ENCODE data around the gene SMYD3. TPM values are rescaled to one million over a fixed set of nuclear protein-coding genes. Genes with fewer than 3 reads are reported as not detected.

The SMYD3 gene
- total and polyA plus RNA-seq, 2 donors (not counting 3 experiments of a cell fraction or from before 2014, with no cell fraction given) = 16.0 to 32.1 TPM

GRCh38 chr1:246157516-246157915, 349.6 kb downstream of the SMYD3 start:
- Histone ChIP-seq H3K27me3 (ENCODE audit: control insufficient read depth in 2 of 2, insufficient read depth in 2 of 2, low read length in 2 of 2) (no peaks in the 10 kb centered on the region), H3K9me3 (replicated peaks; ENCODE audit: control insufficient read depth, insufficient read depth, low read length) (no peaks in the 10 kb centered on the region), H3K27ac (ENCODE audit: insufficient read depth, low read depth, low read length) (no peak overlapping the region), H3K9me1 (replicated peaks; ENCODE audit: control insufficient read depth, extremely low read depth, insufficient read depth, low read length) (no peaks in the 10 kb centered on the region), H3K4me1 (ENCODE audit: control insufficient read depth, extremely low read depth, insufficient read depth, low read length) (peaks cover 10% of the 10 kb centered on the region), H3K9ac (replicated peaks; ENCODE audit: extremely low read depth, insufficient read depth, low read length) (no peak overlapping the region), H3K79me2 (ENCODE audit: control insufficient read depth, insufficient read depth, low read length) (no peaks in the 10 kb centered on the region), H4K20me1 (replicated peaks; ENCODE audit: control insufficient read depth, extremely low read depth, insufficient read depth, low read length) (no peaks in the 10 kb centered on the region), H3K4me2 (ENCODE audit: insufficient read depth, low read length) (no peak overlapping the region), H3K36me3 (ENCODE audit: control insufficient read depth in 2 of 2, extremely low read depth in 1 of 2, insufficient read depth in 2 of 2, low read length in 2 of 2) (no peaks in the 10 kb centered on the region), H2AFZ (ENCODE audit: low read depth, low read length) (no peak overlapping the region), H3K4me3 (replicated peaks in 1 of 3; ENCODE audit: insufficient read depth in 1 of 3, low read depth in 1 of 3, low read length in 3 of 3) (no peak overlapping the region)
- intact Hi-C loops (cut with micrococcal nuclease) = no loop called here
- dilution Hi-C loops (cut with MboI; ENCODE audit: extremely low pct_ligation_motif_present, low sequenced_read_pairs) = no loop called here
- DNase-seq (ENCODE audit: low read depth, low spot score) = no peak
- TF ChIP-seq GATA2 (IDR thresholded peaks at IDR 0.05; ENCODE audit: insufficient read depth, insufficient read length, low read depth, low read length) (no peak), EZH2 (IDR thresholded peaks at IDR 0.05; ENCODE audit: borderline replicate concordance, low read depth, low read length, severe bottlenecking) (no peak), MYC (IDR thresholded peaks at IDR 0.05; ENCODE audit: low read depth, low read length) (no peak), JUN (IDR thresholded peaks at IDR 0.05; ENCODE audit: borderline replicate concordance, insufficient read depth, insufficient read length, low read depth) (no peak), CTCF (IDR thresholded peaks at IDR 0.05; ENCODE audit: extremely low read depth in 1 of 2, insufficient read depth in 1 of 2, low read depth in 1 of 2, low read length in 2 of 2) (no peak)
- no peak for FAIRE-seq
- CTCF ChIA-PET = interaction anchor here (1.3 to 1.9 kb wide), 4 partner anchors 9 to 30 kb away, joined by 4 to 7 read pairs (median 4); no protein-coding TSS in a partner anchor
- no TSS peak for BruUV-seq (replicated peaks)
- POLR2A ChIA-PET = no interaction called here

DNA sequence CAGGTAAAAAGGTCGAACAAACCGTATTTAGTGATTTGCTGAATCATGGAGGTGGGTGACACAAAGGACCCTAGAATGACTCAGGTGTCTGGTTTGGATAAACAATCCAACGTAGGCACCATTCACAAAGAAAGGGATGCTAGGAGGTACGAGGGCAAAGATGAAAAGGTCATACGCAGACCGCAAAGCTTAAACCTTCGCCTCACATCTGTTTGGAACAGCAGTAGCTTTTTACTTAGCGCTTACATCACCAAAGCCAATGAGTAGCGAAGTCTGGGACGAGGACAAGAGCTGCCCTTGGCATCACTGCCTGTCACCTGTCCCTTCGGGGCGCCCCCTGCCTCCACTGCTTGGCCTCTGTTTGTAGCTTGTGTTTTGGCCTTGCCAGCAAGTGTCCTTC, 350.2 kb downstream of the SMYD3 start:
- CTCF ChIA-PET = interaction anchor here (0.9 to 1.9 kb wide), 6 partner anchors 18 to 133 kb away, joined by 3 to 7 read pairs (median 4); no protein-coding TSS in a partner anchor
- no peak for DNase-seq (ENCODE audit: low read depth, low spot score)

More for the DNA sequence above, 350.2 kb downstream of the SMYD3 start:
- peaks cover 14% of the 10 kb centered on the region for H3K4me1 ChIP-seq (ENCODE audit: control insufficient read depth, extremely low read depth, insufficient read depth, low read length)
- H3K4me2 ChIP-seq (ENCODE audit: insufficient read depth, low read length) = no peak overlapping the region
- H3K9me3 ChIP-seq (replicated peaks; ENCODE audit: control insufficient read depth, insufficient read depth, low read length) = no peaks in the 10 kb centered on the region
- dilution Hi-C loops (cut with MboI; ENCODE audit: extremely low pct_ligation_motif_present, low sequenced_read_pairs) (no loop called here), intact Hi-C loops (cut with micrococcal nuclease) (no loop called here)
- no peaks in the 10 kb centered on the region for H4K20me1 ChIP-seq (replicated peaks; ENCODE audit: control insufficient read depth, extremely low read depth, insufficient read depth, low read length)
- POLR2A ChIA-PET = no interaction called here
- no peaks in the 10 kb centered on the region for H3K79me2 ChIP-seq (ENCODE audit: control insufficient read depth, insufficient read depth, low read length)
- no peak for TF ChIP-seq CTCF (IDR thresholded peaks at IDR 0.05; ENCODE audit: extremely low read depth in 1 of 2, insufficient read depth in 1 of 2, low read depth in 1 of 2, low read length in 2 of 2)
- no peak for TF ChIP-seq POLR2AphosphoS5 (IDR thresholded peaks at IDR 0.05; ENCODE audit: insufficient read depth, low read depth, low read length)
- TF ChIP-seq FOS (IDR thresholded peaks at IDR 0.05; ENCODE audit: borderline replicate concordance, insufficient read depth, low read length) = no peak
- TF ChIP-seq GATA2 (IDR thresholded peaks at IDR 0.05; ENCODE audit: insufficient read depth, insufficient read length, low read depth, low read length) = no peak
- TF ChIP-seq EZH2 (IDR thresholded peaks at IDR 0.05; ENCODE audit: borderline replicate concordance, low read depth, low read length, severe bottlenecking) = no peak
- TF ChIP-seq POLR2A (IDR thresholded peaks at IDR 0.05; ENCODE audit: low read depth, low read length) = no peak
- TF ChIP-seq, protein P1, sequence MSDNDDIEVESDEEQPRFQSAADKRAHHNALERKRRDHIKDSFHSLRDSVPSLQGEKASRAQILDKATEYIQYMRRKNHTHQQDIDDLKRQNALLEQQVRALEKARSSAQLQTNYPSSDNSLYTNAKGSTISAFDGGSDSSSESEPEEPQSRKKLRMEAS (IDR thresholded peaks at IDR 0.05; ENCODE audit: insufficient read depth, insufficient read length) = no peak
- no peak for TF ChIP-seq MYC (IDR thresholded peaks at IDR 0.05; ENCODE audit: low read depth, low read length)
- TF ChIP-seq JUN (IDR thresholded peaks at IDR 0.05; ENCODE audit: borderline replicate concordance, insufficient read depth, insufficient read length, low read depth) = no peak
- no peak overlapping the region for H3K27ac ChIP-seq (ENCODE audit: insufficient read depth, low read depth, low read length)
- no peak overlapping the region for H3K9ac ChIP-seq (replicated peaks; ENCODE audit: extremely low read depth, insufficient read depth, low read length)
- H3K36me3 ChIP-seq (ENCODE audit: control insufficient read depth in 2 of 2, extremely low read depth in 1 of 2, insufficient read depth in 2 of 2, low read length in 2 of 2) = no peaks in the 10 kb centered on the region
- no peaks in the 10 kb centered on the region for H3K9me1 ChIP-seq (replicated peaks; ENCODE audit: control insufficient read depth, extremely low read depth, insufficient read depth, low read length)
- no peaks in the 10 kb centered on the region for H3K27me3 ChIP-seq (ENCODE audit: control insufficient read depth in 2 of 2, insufficient read depth in 2 of 2, low read length in 2 of 2)
- no peak for FAIRE-seq
- no TSS peak for BruUV-seq (replicated peaks)
- H2AFZ ChIP-seq (ENCODE audit: low read depth, low read length) = no peak overlapping the region
- no peak overlapping the region for H3K4me3 ChIP-seq (replicated peaks in 1 of 3; ENCODE audit: insufficient read depth in 1 of 3, low read depth in 1 of 3, low read length in 3 of 3)
